HG02884 (cell line): Measurements from ENCODE around the gene NHLRC1.

Source experiments
- ATAC-seq: cut with Tn5 transposase; IDR thresholded peaks from one replicate; pipeline ENCODE4 v1.9.1; 2021; ENCODE audit warnings: mild to moderate bottlenecking, moderate library complexity; ENCODE audit not compliant: unreplicated experiment

The NHLRC1 gene

GRCh38 chr6:18088419-18089296, 33.8 kb downstream of the NHLRC1 start:
- ATAC-seq: no peak

- ATAC-seq: no peak
Measured at GRCh38 chr6:18087396-18088165, 34.9 kb downstream of the NHLRC1 start.

- no peak for ATAC-seq
Measured at GRCh38 chr6:18081025-18081668, 41.3 kb downstream of the NHLRC1 start.

GRCh38 chr6:18080544-18080943, 41.9 kb downstream of the NHLRC1 start:
- no peak for ATAC-seq

GRCh38 chr6:18078866-18079265, 43.6 kb downstream of the NHLRC1 start:
- no peak for ATAC-seq

GRCh38 chr6:18076231-18076630, 46.2 kb downstream of the NHLRC1 start:
- no peak for ATAC-seq

GRCh38 chr6:18072841-18073240, 49.6 kb downstream of the NHLRC1 start:
- ATAC-seq: no peak

- no peak for ATAC-seq
Measured at GRCh38 chr6:18070486-18070885, 52.0 kb downstream of the NHLRC1 start.
